ENCODE results near the gene ETV3L.
"Not testable (repeated sequence)": the region's sequence is repeated elsewhere in the genome, so short reads cannot be mapped to it uniquely, and the experiment has no call there.

The ETV3L gene

GRCh38 chr1:157101149-157101548 lies 1.5 kb upstream of the ETV3L start:
- ATAC-seq = no peak
- TF ChIP-seq RARB (CRISPR knock-in tag; IDR thresholded peaks at IDR 0.05) (no peak), CSDC2 (CRISPR knock-in tag; IDR thresholded peaks at IDR 0.05) (no peak), TSHZ2 (CRISPR knock-in tag; IDR thresholded peaks at IDR 0.05) (no peak), CSRNP3 (CRISPR knock-in tag; IDR thresholded peaks at IDR 0.05) (no peak), POU6F1 (CRISPR knock-in tag; IDR thresholded peaks at IDR 0.05; ENCODE audit: borderline replicate concordance, low read depth) (no peak), ZFP30 (CRISPR knock-in tag; IDR thresholded peaks at IDR 0.05) (no peak), ZNF565 (CRISPR knock-in tag; conservative IDR thresholded peaks at IDR 0.05; ENCODE audit: low read depth) (no peak), ZNF8 (CRISPR knock-in tag; IDR thresholded peaks at IDR 0.05) (no peak), BACH2 (CRISPR knock-in tag; IDR thresholded peaks at IDR 0.05; ENCODE audit: borderline replicate concordance) (no peak), ARNTL (CRISPR knock-in tag; IDR thresholded peaks at IDR 0.05; ENCODE audit: borderline replicate concordance, low read depth) (no peak), ZFP3 (CRISPR knock-in tag; IDR thresholded peaks at IDR 0.05) (no peak), ZNF70 (CRISPR knock-in tag; IDR thresholded peaks at IDR 0.05) (no peak), TOX (CRISPR knock-in tag; IDR thresholded peaks at IDR 0.05; ENCODE audit: borderline replicate concordance) (no peak), ZC3H10 (CRISPR knock-in tag; IDR thresholded peaks at IDR 0.05) (no peak), OSR1 (CRISPR knock-in tag; IDR thresholded peaks at IDR 0.05) (no peak), SNAI2 (CRISPR knock-in tag; IDR thresholded peaks at IDR 0.05) (no peak), GLIS3 (CRISPR knock-in tag; IDR thresholded peaks at IDR 0.05) (no peak), ESRRG (CRISPR knock-in tag; IDR thresholded peaks at IDR 0.05) (no peak)

- not testable (repeated sequence) for ATAC-seq
Observed at GRCh38 chr1:157098987-157099632, 498 bp downstream of the ETV3L start.

GRCh38 chr1:157098519-157098918 lies 1.1 kb downstream of the ETV3L start:
- TF ChIP-seq PPARA (CRISPR knock-in tag; IDR thresholded peaks at IDR 0.05; ENCODE audit: borderline replicate concordance) = no peak
- TF ChIP-seq ZFP3 (CRISPR knock-in tag; IDR thresholded peaks at IDR 0.05) = no peak
- no peak for TF ChIP-seq BACH2 (CRISPR knock-in tag; IDR thresholded peaks at IDR 0.05; ENCODE audit: borderline replicate concordance)
- no peak for TF ChIP-seq ZNF8 (CRISPR knock-in tag; IDR thresholded peaks at IDR 0.05)
- no peak for TF ChIP-seq CSRNP3 (CRISPR knock-in tag; IDR thresholded peaks at IDR 0.05)
- no peak for ATAC-seq

- ATAC-seq = no peak
- TF ChIP-seq ESRRG (CRISPR knock-in tag; IDR thresholded peaks at IDR 0.05) (no peak), ZC3H10 (CRISPR knock-in tag; IDR thresholded peaks at IDR 0.05) (no peak), ARNTL (CRISPR knock-in tag; IDR thresholded peaks at IDR 0.05; ENCODE audit: borderline replicate concordance, low read depth) (no peak), ZFP3 (CRISPR knock-in tag; IDR thresholded peaks at IDR 0.05) (no peak), BACH2 (CRISPR knock-in tag; IDR thresholded peaks at IDR 0.05; ENCODE audit: borderline replicate concordance) (no peak), ZFP30 (CRISPR knock-in tag; IDR thresholded peaks at IDR 0.05) (no peak), ZNF8 (CRISPR knock-in tag; IDR thresholded peaks at IDR 0.05) (no peak), PATZ1 (CRISPR knock-in tag; IDR thresholded peaks at IDR 0.05; ENCODE audit: borderline replicate concordance) (no peak), PPARA (CRISPR knock-in tag; IDR thresholded peaks at IDR 0.05; ENCODE audit: borderline replicate concordance) (no peak), ZNF70 (CRISPR knock-in tag; IDR thresholded peaks at IDR 0.05) (no peak), OSR1 (CRISPR knock-in tag; IDR thresholded peaks at IDR 0.05) (no peak), GLIS3 (CRISPR knock-in tag; IDR thresholded peaks at IDR 0.05) (no peak), ZNF565 (CRISPR knock-in tag; conservative IDR thresholded peaks at IDR 0.05; ENCODE audit: low read depth) (no peak), TSHZ2 (CRISPR knock-in tag; IDR thresholded peaks at IDR 0.05) (no peak), SNAI2 (CRISPR knock-in tag; IDR thresholded peaks at IDR 0.05) (no peak), CSDC2 (CRISPR knock-in tag; IDR thresholded peaks at IDR 0.05) (no peak), ISL1 (CRISPR knock-in tag; IDR thresholded peaks at IDR 0.05) (no peak)
Observed at GRCh38 chr1:157097692-157098091, 1.9 kb downstream of the ETV3L start.

Data from SK-N-SH treated with all-trans-retinoic acid at 6 μM for 48 hours (cell line).